Astrocyte (in vitro differentiated cells and primary cell): ENCODE results near the gene RBFOX2. TPM values are rescaled to one million over a fixed set of nuclear protein-coding genes. Genes with fewer than 3 reads are reported as not detected.

Experiments used
- DNase-seq: peaks from one replicate; pipeline ENCODE4 v3.0.0-alpha.2; 2010; ENCODE audit warnings: low read depth
- FAIRE-seq: peaks from 2 replicates; lab custom pipeline; 2011; peaks lifted over from hg19 to GRCh38; lab: Jason Lieb, UNC
- H2AFZ ChIP-seq: 2 replicates; pipeline ENCODE4 v1.6.0; 2012; ENCODE audit warnings: low read depth, low read length, inconsistent platforms
- H3K27ac ChIP-seq: 2 replicates; pipeline ENCODE4 v1.5.1; 2011; ENCODE audit warnings: low read depth, low read length, inconsistent platforms
- H3K27me3 ChIP-seq: 2 replicates; pipeline ENCODE4 v1.6.0; 2011; ENCODE audit warnings: low read length, inconsistent platforms; ENCODE audit not compliant: insufficient read depth
- H3K36me3 ChIP-seq: 2 replicates; pipeline ENCODE4 v1.5.1; 2011; ENCODE audit warnings: low read length, inconsistent platforms; ENCODE audit not compliant: insufficient read depth
- H3K4me1 ChIP-seq: 2 replicates; pipeline ENCODE4 v1.5.1; 2011; ENCODE audit warnings: low read length, inconsistent platforms; ENCODE audit not compliant: insufficient read depth
- H3K4me2 ChIP-seq: 2 replicates; pipeline ENCODE4 v1.6.0; 2012; ENCODE audit warnings: low read length, inconsistent platforms
- H3K4me3 ChIP-seq: 2 replicates; pipeline ENCODE4 v1.5.1; 2011; ENCODE audit warnings: low read depth, mild to moderate bottlenecking, low read length, inconsistent platforms; ENCODE audit not compliant: insufficient read depth
- H3K79me2 ChIP-seq: 2 replicates; pipeline ENCODE4 v1.6.0; 2012; ENCODE audit warnings: mild to moderate bottlenecking, low read length, inconsistent platforms; ENCODE audit not compliant: insufficient read depth
- H3K9ac ChIP-seq: 2 replicates; pipeline ENCODE4 v1.6.0; 2012; ENCODE audit warnings: mild to moderate bottlenecking, low read length, inconsistent platforms
- H3K9me3 ChIP-seq: 2 replicates; pipeline ENCODE4 v1.5.1; 2012; ENCODE audit warnings: low read depth, mild to moderate bottlenecking, low read length, inconsistent platforms; ENCODE audit not compliant: insufficient read depth
- H4K20me1 ChIP-seq: 2 replicates; pipeline ENCODE4 v1.6.0; 2012; ENCODE audit warnings: low read length, inconsistent platforms; ENCODE audit not compliant: insufficient read depth
- H3K27ac Mint-ChIP-seq: one replicate; pipeline ENCODE4 v1.8.0; 2021; ENCODE audit warnings: mild to moderate bottlenecking, mixed read lengths; ENCODE audit not compliant: unreplicated experiment
- H3K27me3 Mint-ChIP-seq: one replicate; pipeline ENCODE4 v1.8.0; 2021; ENCODE audit warnings: low read depth, mixed read lengths; ENCODE audit not compliant: unreplicated experiment
- H3K36me3 Mint-ChIP-seq: one replicate; pipeline ENCODE4 v1.8.0; 2021; ENCODE audit warnings: low read depth, mixed read lengths; ENCODE audit not compliant: unreplicated experiment
- H3K4me1 Mint-ChIP-seq: one replicate; pipeline ENCODE4 v1.8.0; 2021; ENCODE audit warnings: low read depth, mixed read lengths; ENCODE audit not compliant: unreplicated experiment
- H3K4me3 Mint-ChIP-seq: one replicate; pipeline ENCODE4 v1.8.0; 2021; ENCODE audit warnings: mild to moderate bottlenecking, moderate library complexity, mixed read lengths; ENCODE audit not compliant: unreplicated experiment
- H3K9me3 Mint-ChIP-seq: one replicate; pipeline ENCODE4 v1.8.0; 2021; ENCODE audit warnings: mild to moderate bottlenecking, mixed read lengths; ENCODE audit not compliant: unreplicated experiment
- CTCF ChIP-seq: IDR thresholded peaks from 2 replicates; pipeline ENCODE4 v1.5.1; 2011; ENCODE audit warnings: low read depth, mild to moderate bottlenecking, inconsistent platforms, low read length, moderate library complexity; ENCODE audit not compliant: insufficient read depth
- EZH2 ChIP-seq: IDR thresholded peaks from 2 replicates; pipeline ENCODE4 v1.6.1; 2012; ENCODE audit warnings: mild to moderate bottlenecking, low read length, inconsistent platforms; ENCODE audit not compliant: insufficient read depth
- total RNA-seq: library from RNA; stranded (reverse); gene quantifications from 2 replicates; pipeline ENCODE4 v1.2.1, GENCODE V29; 2021

RBFOX2 gene
- total RNA-seq, 1 donor from 2014 or later, result 169 TPM

GRCh38 chr22:35769974-35770373 lies 258.6 kb downstream of the RBFOX2 start:
- Histone ChIP-seq H3K27me3 (no peaks in the 10 kb centered on the region), H3K36me3 (peaks cover 11% of the 10 kb centered on the region), H3K4me3 (no peak overlapping the region), H3K79me2 (peaks cover 38% of the 10 kb centered on the region), H3K9ac (no peak overlapping the region), H3K27ac (no peak overlapping the region), H2AFZ (no peak overlapping the region), H3K4me2 (no peak overlapping the region), H4K20me1 (peaks cover 9% of the 10 kb centered on the region), H3K9me3 (no peaks in the 10 kb centered on the region), H3K4me1 (no peaks in the 10 kb centered on the region)
- TF ChIP-seq EZH2 (no peak), CTCF (no peak)
- FAIRE-seq (no peak), DNase-seq (no peak)
- Mint-ChIP-seq H3K27me3 (no peaks in the 10 kb centered on the region), H3K36me3 (peaks cover under 1% of the 10 kb centered on the region), H3K4me1 (peaks cover 8% of the 10 kb centered on the region), H3K4me3 (no peak overlapping the region), H3K27ac (no peak overlapping the region), H3K9me3 (no peaks in the 10 kb centered on the region)

- Mint-ChIP-seq H3K9me3 (no peaks in the 10 kb centered on the region), H3K4me1 (peaks cover 8% of the 10 kb centered on the region), H3K27me3 (no peaks in the 10 kb centered on the region), H3K36me3 (peaks cover 8% of the 10 kb centered on the region), H3K27ac (peak overlapping the region; percentile 9), H3K4me3 (no peak overlapping the region)
- Histone ChIP-seq H2AFZ (no peak overlapping the region), H3K9me3 (no peaks in the 10 kb centered on the region), H4K20me1 (peaks cover 11% of the 10 kb centered on the region), H3K27me3 (no peaks in the 10 kb centered on the region), H3K79me2 (peaks cover 28% of the 10 kb centered on the region), H3K36me3 (peaks cover 20% of the 10 kb centered on the region), H3K9ac (peak overlapping the region; percentile 34), H3K4me2 (peak overlapping the region; percentile 70), H3K27ac (peak overlapping the region; percentile 12), H3K4me1 (no peaks in the 10 kb centered on the region), H3K4me3 (peak overlapping the region; percentile 8)
- FAIRE-seq, result no peak
- TF ChIP-seq EZH2, result no peak
- DNase-seq, result peak; percentile 37
These were observed 261.7 kb downstream of the RBFOX2 start for GRCh38 chr22:35766654-35767580.

GRCh38 chr22:35761037-35761436 lies 267.6 kb downstream of the RBFOX2 start:
- no peaks in the 10 kb centered on the region for H3K4me1 ChIP-seq
- Mint-ChIP-seq H3K9me3 (no peaks in the 10 kb centered on the region), H3K27ac (no peak overlapping the region), H3K4me3 (no peak overlapping the region), H3K36me3 (peaks cover 11% of the 10 kb centered on the region), H3K27me3 (no peaks in the 10 kb centered on the region), H3K4me1 (no peaks in the 10 kb centered on the region)
- no peak overlapping the region for H3K4me3 ChIP-seq
- FAIRE-seq, result no peak
- H3K36me3 ChIP-seq, result peaks cover 52% of the 10 kb centered on the region
- peaks cover 20% of the 10 kb centered on the region for H4K20me1 ChIP-seq
- no peak overlapping the region for H3K4me2 ChIP-seq
- TF ChIP-seq EZH2, result no peak
- TF ChIP-seq CTCF, result peak; percentile 24
- no peaks in the 10 kb centered on the region for H3K9me3 ChIP-seq
- no peak overlapping the region for H3K9ac ChIP-seq
- H2AFZ ChIP-seq, result no peak overlapping the region
- no peaks in the 10 kb centered on the region for H3K27me3 ChIP-seq
- no peak overlapping the region for H3K27ac ChIP-seq
- peaks cover 9% of the 10 kb centered on the region for H3K79me2 ChIP-seq
- DNase-seq, result no peak
